GM12873 (cell line): ENCODE measurements around the gene TRAPPC2.

Source experiments
- CTCF ChIP-seq: IDR thresholded peaks from 2 replicates; pipeline ENCODE4 v1.5.1; 2012; ENCODE audit warnings: low read depth, mild to moderate bottlenecking, moderate library complexity, low read length, control low read depth; ENCODE audit not compliant: insufficient read depth; ENCODE audit errors: missing control alignments

TRAPPC2 gene

GRCh38 chrX:13768939-13769338, 34.5 kb upstream of the TRAPPC2 start:
- TF ChIP-seq CTCF = no peak

DNA sequence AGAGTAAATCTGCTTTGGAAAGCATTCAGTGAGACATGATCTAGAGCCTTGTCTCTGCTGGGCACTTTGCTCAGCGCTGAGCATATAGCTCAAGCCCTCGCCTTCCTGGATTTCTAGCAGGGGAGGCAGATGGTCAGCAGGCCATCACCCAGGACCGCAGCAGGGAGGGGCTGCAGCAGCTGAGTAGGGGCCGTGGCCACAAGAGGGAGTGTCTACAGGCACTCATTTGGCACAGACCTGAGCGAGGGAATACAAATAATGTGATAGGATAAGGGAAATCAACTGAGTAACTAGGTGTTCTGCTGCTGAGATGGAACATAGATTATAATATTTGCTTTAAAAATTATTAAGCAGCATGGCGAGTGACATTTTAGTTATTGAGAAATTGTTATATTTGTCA, 30.3 kb upstream of the TRAPPC2 start:
- TF ChIP-seq CTCF = no peak

GRCh38 chrX:13764281-13764680, 29.9 kb upstream of the TRAPPC2 start:
- TF ChIP-seq CTCF = no peak

- TF ChIP-seq CTCF = no peak
Observed at GRCh38 chrX:13763489-13763888, 29.1 kb upstream of the TRAPPC2 start.

DNA sequence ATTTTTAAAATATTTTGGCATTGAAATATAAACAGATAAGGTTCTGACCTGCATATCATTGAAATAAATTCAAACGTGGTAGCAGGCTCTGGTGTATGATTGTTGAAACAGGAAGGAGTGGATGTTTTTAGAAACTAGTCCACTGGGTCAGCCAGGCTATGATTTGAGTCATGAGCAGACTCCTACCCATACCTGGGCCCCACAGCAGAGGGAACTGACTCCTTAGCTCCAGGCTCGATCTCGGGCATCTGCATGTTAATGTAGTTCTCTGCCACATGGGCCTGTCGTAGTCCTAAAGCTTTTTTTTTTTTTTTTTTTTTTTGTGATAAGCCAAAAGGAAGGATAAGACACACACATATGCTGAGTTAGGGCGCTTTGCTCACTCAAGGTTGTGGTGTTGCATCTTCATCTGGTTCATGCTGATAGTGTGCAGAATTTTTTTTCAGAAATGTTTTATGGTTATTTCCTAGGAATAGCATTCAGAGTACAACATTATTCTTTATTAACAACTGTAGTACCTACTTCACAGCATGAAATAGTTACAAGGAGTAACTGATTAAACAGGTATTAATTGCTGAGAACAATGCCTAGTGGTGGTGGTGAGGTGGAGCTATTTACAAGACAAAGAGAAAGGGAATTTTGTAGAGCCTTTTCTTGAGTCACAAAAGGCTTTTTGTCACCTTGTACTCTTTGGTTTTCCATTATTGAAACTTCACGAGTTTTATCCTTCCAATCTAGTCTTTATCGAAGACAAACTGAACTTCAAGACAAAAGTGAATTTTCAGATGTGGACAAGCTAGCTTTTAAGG, 27.4 kb upstream of the TRAPPC2 start:
- no peak for TF ChIP-seq CTCF

- no peak for TF ChIP-seq CTCF
Observed at GRCh38 chrX:13760426-13760825, 26.0 kb upstream of the TRAPPC2 start.

DNA sequence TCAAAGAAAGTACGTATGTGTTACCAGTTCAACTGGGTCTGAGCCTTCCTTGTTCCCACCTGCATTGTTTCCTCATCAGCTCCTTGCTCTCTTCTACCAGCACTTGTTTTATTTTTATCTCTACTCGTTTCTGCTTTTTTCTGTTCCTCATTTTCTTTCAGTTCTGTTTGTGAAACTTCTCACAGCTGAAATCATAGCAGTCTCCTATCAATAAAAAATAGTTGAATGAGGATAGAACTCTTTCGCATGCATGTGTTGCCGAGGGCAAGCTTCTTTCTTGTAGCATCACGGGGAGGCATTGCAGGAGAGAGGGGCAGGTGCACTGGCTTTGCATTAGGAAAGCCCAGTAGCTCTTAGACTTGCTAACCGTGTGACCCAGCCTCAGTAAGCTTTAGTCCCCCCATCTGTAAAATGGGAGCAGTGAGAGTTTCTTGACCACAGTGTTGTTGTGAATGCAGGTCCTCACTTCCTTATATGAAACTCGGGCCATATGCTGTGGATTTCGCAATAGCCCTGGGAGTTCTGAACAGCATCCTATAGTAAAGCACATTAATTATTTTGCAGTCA, 24.8 kb upstream of the TRAPPC2 start:
- TF ChIP-seq CTCF = no peak
